SK-N-MC (cell line): ENCODE measurements around the gene PKNOX2.

Experiments used
- DNase-seq: peaks from one replicate; pipeline ENCODE4 v3.0.0-alpha.2; 2011; ENCODE audit warnings: low read depth, low spot score
- H3K27ac ChIP-seq: fragments of 200-600 bp; sonication (generic); 2 replicates; pipeline ENCODE4 v1.5.1; 2016; ENCODE audit warnings: mixed run types
- H3K36me3 ChIP-seq: fragments of 200-600 bp; sonication (generic); 2 replicates; pipeline ENCODE4 v1.6.1; 2017; ENCODE audit warnings: antibody characterized with exemption, low read length, mixed read lengths; ENCODE audit not compliant: insufficient read depth
- H3K4me3 ChIP-seq: fragments of 200-600 bp; sonication (generic); 2 replicates; pipeline ENCODE4 v1.5.1; 2016
- H3K9ac ChIP-seq: fragments of 200-600 bp; sonication (generic); 2 replicates; pipeline ENCODE4 v1.8.0; 2017; ENCODE audit warnings: mixed run types, mixed read lengths; ENCODE audit not compliant: insufficient read length
- H3K9me3 ChIP-seq: fragments of 200-600 bp; sonication (generic); 2 replicates; pipeline ENCODE4 v1.6.1; 2017; ENCODE audit warnings: low read depth, mild to moderate bottlenecking, antibody characterized with exemption, low read length, moderate library complexity, mixed read lengths
- EZH2 ChIP-seq: fragments of 200-600 bp; sonication (generic); IDR thresholded peaks from one replicate; pipeline ENCODE4 v1.6.1; 2017; ENCODE audit warnings: antibody characterized with exemption
- FOXP2 ChIP-seq: optimal IDR thresholded peaks from 2 replicates; pipeline ENCODE3; 2011; ENCODE audit warnings: mild to moderate bottlenecking, moderate library complexity; ENCODE audit not compliant: insufficient read depth; ENCODE audit errors: extremely low read length, control extremely low read depth
- POLR2AphosphoS5 ChIP-seq: IDR thresholded peaks from 2 replicates; pipeline ENCODE4 v1.6.1; 2012; ENCODE audit warnings: mild to moderate bottlenecking, low read depth, low read length, borderline replicate concordance

Gene PKNOX2

GRCh38 chr11:125313271-125314219, 149.0 kb downstream of the PKNOX2 start:
- Histone ChIP-seq H3K4me3 (no peak overlapping the region), H3K27ac (no peak overlapping the region), H3K9me3 (no peaks in the 10 kb centered on the region), H3K9ac (no peak overlapping the region), H3K36me3 (no peaks in the 10 kb centered on the region)
- no peak for DNase-seq
- TF ChIP-seq FOXP2 (no peak), POLR2AphosphoS5 (no peak), EZH2 (no peak)

GRCh38 chr11:125314276-125315078, 149.9 kb downstream of the PKNOX2 start:
- TF ChIP-seq FOXP2 (no peak), POLR2AphosphoS5 (no peak), EZH2 (no peak)
- Histone ChIP-seq H3K9me3 (no peaks in the 10 kb centered on the region), H3K27ac (no peak overlapping the region), H3K4me3 (no peak overlapping the region), H3K9ac (no peak overlapping the region), H3K36me3 (no peaks in the 10 kb centered on the region)
- DNase-seq = no peak

GRCh38 chr11:125315079-125315740, 150.7 kb downstream of the PKNOX2 start:
- DNase-seq = no peak
- Histone ChIP-seq H3K9me3 (no peaks in the 10 kb centered on the region), H3K9ac (no peak overlapping the region), H3K36me3 (no peaks in the 10 kb centered on the region), H3K4me3 (no peak overlapping the region), H3K27ac (no peak overlapping the region)
- TF ChIP-seq POLR2AphosphoS5 = no peak
- TF ChIP-seq FOXP2 = no peak
- TF ChIP-seq EZH2 = no peak

- TF ChIP-seq FOXP2 = no peak
- no peak for TF ChIP-seq POLR2AphosphoS5
These were observed 152.9 kb downstream of the PKNOX2 start for GRCh38 chr11:125317416-125317815.

GRCh38 chr11:125319649-125320048, 155.1 kb downstream of the PKNOX2 start:
- no peak overlapping the region for H3K4me3 ChIP-seq
- H3K36me3 ChIP-seq = no peaks in the 10 kb centered on the region
- DNase-seq = no peak
- no peak overlapping the region for H3K9ac ChIP-seq
- H3K9me3 ChIP-seq = no peaks in the 10 kb centered on the region
- H3K27ac ChIP-seq = no peak overlapping the region
- TF ChIP-seq POLR2AphosphoS5 (no peak), EZH2 (no peak), FOXP2 (no peak)

More at GRCh38 chr11:125317416-125317815, 152.9 kb downstream of the PKNOX2 start:
- Histone ChIP-seq H3K9ac (no peak overlapping the region), H3K27ac (no peak overlapping the region), H3K4me3 (no peak overlapping the region), H3K36me3 (no peaks in the 10 kb centered on the region), H3K9me3 (no peaks in the 10 kb centered on the region)
- no peak for DNase-seq

- Histone ChIP-seq H3K27ac (no peak overlapping the region), H3K9me3 (no peaks in the 10 kb centered on the region), H3K4me3 (no peak overlapping the region), H3K36me3 (no peaks in the 10 kb centered on the region), H3K9ac (no peak overlapping the region)
- no peak for DNase-seq
- TF ChIP-seq EZH2 = no peak
- no peak for TF ChIP-seq FOXP2
These were observed 156.0 kb downstream of the PKNOX2 start for GRCh38 chr11:125320347-125321076.

GRCh38 chr11:125322289-125322688, 157.7 kb downstream of the PKNOX2 start:
- no peak for DNase-seq
- no peaks in the 10 kb centered on the region for H3K36me3 ChIP-seq
- H3K4me3 ChIP-seq = no peak overlapping the region
- H3K9ac ChIP-seq = no peak overlapping the region
- no peak overlapping the region for H3K27ac ChIP-seq
- H3K9me3 ChIP-seq = no peaks in the 10 kb centered on the region
- TF ChIP-seq POLR2AphosphoS5 = no peak
- no peak for TF ChIP-seq FOXP2
- no peak for TF ChIP-seq EZH2
